H9 (cell line): Measurements from ENCODE around the gene TBX21. TPM values are rescaled to one million over a fixed set of nuclear protein-coding genes. Genes with fewer than 3 reads are reported as not detected.

Source experiments
- DNase-seq: peaks from one replicate; pipeline ENCODE4 v3.0.0-alpha.2; 2017
- H2AFZ ChIP-seq: one replicate; pipeline ENCODE4 v1.6.1; 2013; ENCODE audit warnings: mild to moderate bottlenecking, low read length, control low read depth, moderate library complexity
- H2AK5ac ChIP-seq: 2 replicates; pipeline ENCODE4 v1.6.1; 2013; ENCODE audit warnings: low read length, control low read depth, mixed read lengths; ENCODE audit not compliant: insufficient read length
- H2BK120ac ChIP-seq: one replicate; pipeline ENCODE4 v1.6.1; 2013; ENCODE audit warnings: low read depth, mild to moderate bottlenecking, low read length, control low read depth, inconsistent platforms; ENCODE audit not compliant: poor library complexity, severe bottlenecking
- H2BK12ac ChIP-seq: 2 replicates; pipeline ENCODE4 v1.6.1; 2013; ENCODE audit warnings: low read length, control low read depth, mixed read lengths, low read depth; ENCODE audit not compliant: insufficient read length
- H2BK15ac ChIP-seq: 2 replicates; pipeline ENCODE4 v1.6.1; 2013; ENCODE audit warnings: low read depth, low read length, control low read depth
- H2BK20ac ChIP-seq: one replicate; pipeline ENCODE4 v1.6.1; 2013; ENCODE audit warnings: low read depth, mild to moderate bottlenecking, low read length, control low read depth, inconsistent platforms; ENCODE audit not compliant: poor library complexity, severe bottlenecking
- H2BK5ac ChIP-seq: 2 replicates; pipeline ENCODE4 v1.6.1; 2013; ENCODE audit warnings: low read length, control low read depth, mixed read lengths; ENCODE audit not compliant: insufficient read length
- H3K14ac ChIP-seq: 2 replicates; pipeline ENCODE4 v1.6.1; 2013; ENCODE audit warnings: low read length, control low read depth; ENCODE audit not compliant: insufficient read depth
- H3K18ac ChIP-seq: 2 replicates; pipeline ENCODE4 v1.6.1; 2013; ENCODE audit warnings: low read depth, mild to moderate bottlenecking, mixed read lengths, low read length, control low read depth; ENCODE audit not compliant: insufficient read length
- H3K23ac ChIP-seq: 2 replicates; pipeline ENCODE4 v1.6.1; 2013; ENCODE audit warnings: low read length, control low read depth, mixed read lengths, low read depth; ENCODE audit not compliant: insufficient read length
- H3K23me2 ChIP-seq: 2 replicates; pipeline ENCODE4 v1.6.1; 2013; ENCODE audit warnings: low read depth, mild to moderate bottlenecking, mixed read lengths, low read length, control low read depth; ENCODE audit not compliant: insufficient read length, poor library complexity, severe bottlenecking
- H3K27ac ChIP-seq: 2 replicates; pipeline ENCODE4 v1.5.1; 2013; ENCODE audit warnings: low read length, control low read depth, mixed read lengths, low read depth; ENCODE audit not compliant: insufficient read length
- H3K27me3 ChIP-seq: 2 replicates; pipeline ENCODE4 v1.6.1; 2013; ENCODE audit warnings: low read length, control low read depth, inconsistent platforms; ENCODE audit not compliant: insufficient read depth
- H3K4ac ChIP-seq: 2 replicates; pipeline ENCODE4 v1.6.1; 2013; ENCODE audit warnings: low read depth, mild to moderate bottlenecking, control low read depth, inconsistent platforms, low read length, moderate library complexity
- H3K4me1 ChIP-seq: 2 replicates; pipeline ENCODE4 v1.6.1; 2013; ENCODE audit warnings: low read length, control low read depth, inconsistent platforms; ENCODE audit not compliant: insufficient read depth
- H3K4me2 ChIP-seq: 2 replicates; pipeline ENCODE4 v1.6.1; 2013; ENCODE audit warnings: low read length, control low read depth, mixed read lengths; ENCODE audit not compliant: insufficient read length, insufficient read depth
- H3K56ac ChIP-seq: 2 replicates; pipeline ENCODE4 v1.6.1; 2013; ENCODE audit warnings: low read depth, mild to moderate bottlenecking, mixed read lengths, low read length, control low read depth; ENCODE audit not compliant: insufficient read length
- H3K79me1 ChIP-seq: 2 replicates; pipeline ENCODE4 v1.6.1; 2013; ENCODE audit warnings: low read depth, mild to moderate bottlenecking, moderate library complexity, low read length, control low read depth, inconsistent platforms; ENCODE audit not compliant: insufficient read depth, poor library complexity, severe bottlenecking
- H3K79me2 ChIP-seq: 2 replicates; pipeline ENCODE4 v1.6.1; 2013; ENCODE audit warnings: low read length, control low read depth, inconsistent platforms; ENCODE audit not compliant: insufficient read depth
- H3K9ac ChIP-seq: 2 replicates; pipeline ENCODE4 v1.6.1; 2013; ENCODE audit warnings: low read length, control low read depth, mixed read lengths; ENCODE audit not compliant: insufficient read length; ENCODE audit errors: extremely low read depth
- H3K9me3 ChIP-seq: one replicate; pipeline ENCODE4 v1.6.1; 2013; ENCODE audit warnings: low read depth, low read length, inconsistent platforms; ENCODE audit not compliant: control insufficient read depth
- H3T11ph ChIP-seq: one replicate; pipeline ENCODE4 v1.6.1; 2013; ENCODE audit warnings: mild to moderate bottlenecking, low read length, control low read depth, inconsistent platforms
- H4K20me1 ChIP-seq: one replicate; pipeline ENCODE4 v1.6.1; 2013; ENCODE audit not compliant: control insufficient read depth, insufficient read length, insufficient read depth
- H4K5ac ChIP-seq: 2 replicates; pipeline ENCODE4 v1.6.1; 2013; ENCODE audit warnings: low read depth, mild to moderate bottlenecking, mixed read lengths, low read length, control low read depth; ENCODE audit not compliant: insufficient read length
- H4K8ac ChIP-seq: replicated peaks from 2 replicates; pipeline ENCODE4 v1.6.1; 2013; ENCODE audit warnings: low read length, control low read depth, mixed read lengths, low read depth; ENCODE audit not compliant: insufficient read length
- H4K91ac ChIP-seq: 2 replicates; pipeline ENCODE4 v1.6.1; 2013; ENCODE audit warnings: low read depth, mild to moderate bottlenecking, moderate library complexity, mixed read lengths, low read length, control low read depth; ENCODE audit not compliant: insufficient read length
- H3K27ac Mint-ChIP-seq, 3 experiments: 2 replicates in 2 of 3; 3 replicates in 1 of 3; pipeline ENCODE4 v1.8.0; 2020 to 2021; ENCODE audit warnings: mixed read lengths in 3 of 3, mild to moderate bottlenecking in 1 of 3, moderate library complexity in 1 of 3
- H3K27me3 Mint-ChIP-seq: 2 replicates; pipeline ENCODE4 v1.8.0; 2021; ENCODE audit warnings: low read depth, mild to moderate bottlenecking, moderate library complexity, mixed read lengths
- H3K36me3 Mint-ChIP-seq, 3 experiments: 2 replicates in 2 of 3; 3 replicates in 1 of 3; pipeline ENCODE4 v1.8.0; 2020 to 2021; ENCODE audit warnings: low read depth in 3 of 3, mixed read lengths in 3 of 3; ENCODE audit not compliant: insufficient read depth in 1 of 3
- H3K4me1 Mint-ChIP-seq, 2 experiments: 2 replicates each; pipeline ENCODE4 v1.8.0; 2020; ENCODE audit warnings: mixed read lengths in 2 of 2
- H3K4me3 Mint-ChIP-seq, 2 experiments: 2 replicates in 1 of 2; 3 replicates in 1 of 2; pipeline ENCODE4 v1.8.0; 2020 to 2021; ENCODE audit warnings: mild to moderate bottlenecking in 2 of 2, mixed read lengths in 2 of 2, moderate library complexity in 1 of 2
- H3K9me3 Mint-ChIP-seq, 2 experiments: 2 replicates in 1 of 2; 3 replicates in 1 of 2; pipeline ENCODE4 v1.8.0; 2020; ENCODE audit warnings: mild to moderate bottlenecking in 2 of 2, mixed read lengths in 2 of 2, moderate library complexity in 1 of 2
- CTCF ChIP-seq: fragments of 200-600 bp; sonication (generic); conservative IDR thresholded peaks from 3 replicates; pipeline ENCODE4 v1.8.0; 2021; ENCODE audit warnings: antibody characterized with exemption, mild to moderate bottlenecking
- WGBS: extraction: QIAGEN DNeasy Blood & Tissue Kit; methylation state at CpG from one replicate; pipeline ENCODE4 v1.1.7; 2013; ENCODE audit warnings: missing lambda C conversion rate, low lambda C conversion rate, mixed read lengths; ENCODE audit not compliant: insufficient read length; ENCODE audit errors: extremely low coverage; 5-methylcytosine and 5-hydroxymethylcytosine counted together
- total RNA-seq: library from RNA; stranded (reverse); gene quantifications from 2 replicates; pipeline ENCODE4 v1.2.1, GENCODE V29; 2021

The TBX21 gene
- total RNA-seq, 1 experiment from 2014 or later = not detected

GRCh38 chr17:47728214-47728877 lies 4.7 kb upstream of the TBX21 start:
- H3K36me3 Mint-ChIP-seq = no peaks in the 10 kb centered on the region; a peak in 1 of 7 replicates
- H3K23me2 ChIP-seq = peaks cover 3% of the 10 kb centered on the region
- DNase-seq = no peak

More at GRCh38 chr17:47728214-47728877, 4.7 kb upstream of the TBX21 start:
- no peak overlapping the region for H2BK5ac ChIP-seq
- H3K9ac ChIP-seq = no peak overlapping the region
- H2AK5ac ChIP-seq = no peak overlapping the region
- no peaks in the 10 kb centered on the region for H3K79me2 ChIP-seq
- H4K8ac ChIP-seq = no peak overlapping the region
- no peaks in the 10 kb centered on the region for H3K9me3 ChIP-seq
- peaks cover 9% of the 10 kb centered on the region; the same call in 1 of the 2 replicates for H3K27me3 ChIP-seq
- TF ChIP-seq CTCF = no peak
- no CpG with 5 or more reads among the region's 4 CpGs for WGBS
- no peak overlapping the region for H3K4ac ChIP-seq
- no peaks in the 10 kb centered on the region for H4K20me1 ChIP-seq
- H2AFZ ChIP-seq = no peak overlapping the region
- H4K5ac ChIP-seq = no peak overlapping the region
- H3K14ac ChIP-seq = no peak overlapping the region
- no peak overlapping the region for H3K4me2 ChIP-seq
- no peaks in the 10 kb centered on the region for H3K79me1 ChIP-seq
- no peak overlapping the region for H2BK120ac ChIP-seq
- H2BK15ac ChIP-seq = no peak overlapping the region
- H3K56ac ChIP-seq = no peak overlapping the region
- no peak overlapping the region for H3K18ac ChIP-seq
- peaks cover 10 to 22% of the 10 kb centered on the region in 2 experiments for H3K4me1 Mint-ChIP-seq
- H3K9me3 Mint-ChIP-seq = no peaks in the 10 kb centered on the region
- no peak overlapping the region for H4K91ac ChIP-seq
- H3K27me3 Mint-ChIP-seq = peaks cover 60% of the 10 kb centered on the region
- H2BK12ac ChIP-seq = no peak overlapping the region
- H3K23ac ChIP-seq = no peak overlapping the region
- no peak overlapping the region for H3K27ac Mint-ChIP-seq
- no peak overlapping the region for H2BK20ac ChIP-seq
- no peak overlapping the region for H3K4me3 Mint-ChIP-seq
- H3T11ph ChIP-seq = no peak overlapping the region
- no peaks in the 10 kb centered on the region for H3K4me1 ChIP-seq
- H3K27ac ChIP-seq = no peak overlapping the region
